C4-2B (cell line): ENCODE data around the gene VWC2L.

Source experiments
- H3K27ac ChIP-seq: fragments of 450-650 bp; 2 replicates; pipeline ENCODE4 v1.5.1; 2017
- ZFX ChIP-seq: fragments of 450-650 bp; IDR thresholded peaks from 2 replicates; pipeline ENCODE4 v1.6.1; 2017
- TF ChIP-seq, protein P1 (sequence below): fragments of 450-650 bp; conservative IDR thresholded peaks from 2 replicates; pipeline ENCODE4 v1.5.1; 2017; ENCODE audit warnings: mild to moderate bottlenecking

Gene VWC2L

DNA sequence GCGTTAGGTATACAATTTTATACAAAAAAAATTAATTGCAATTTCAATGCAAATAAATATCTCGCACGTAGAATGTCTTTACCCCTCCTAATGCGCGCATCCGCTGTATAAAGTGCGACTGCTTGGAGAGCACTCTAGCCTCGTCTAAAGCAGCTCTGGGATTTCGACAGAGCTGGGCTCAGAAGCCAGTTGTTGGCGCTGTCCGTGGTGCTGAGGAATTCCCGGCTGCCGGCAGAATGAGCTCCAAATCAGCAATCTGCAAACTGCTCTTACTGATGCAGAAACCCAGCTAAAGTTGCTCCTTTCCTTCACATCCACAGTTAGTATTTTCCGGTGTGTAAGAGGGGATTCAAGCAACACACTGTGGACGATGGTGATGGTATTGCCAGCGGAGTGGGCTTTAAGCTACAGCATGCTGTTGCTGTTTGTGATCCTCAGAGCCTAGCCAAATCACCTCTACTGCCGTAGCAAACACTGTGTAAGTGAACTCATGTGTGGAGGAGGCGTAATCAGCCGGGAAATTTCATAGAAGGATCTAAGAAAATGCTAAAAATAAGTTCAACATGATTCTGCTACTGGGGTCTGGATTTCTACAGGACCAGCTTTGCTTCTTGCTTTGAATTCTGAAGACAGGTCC is at the start of gene VWC2L:
VWC2L (plus strand) TSS at position 137 of the 637 bp plus-strand sequence. CDS start 3,140 bp downstream, outside the sequence.
- TF ChIP-seq ZFX, result no peak
- TF ChIP-seq, protein P1, sequence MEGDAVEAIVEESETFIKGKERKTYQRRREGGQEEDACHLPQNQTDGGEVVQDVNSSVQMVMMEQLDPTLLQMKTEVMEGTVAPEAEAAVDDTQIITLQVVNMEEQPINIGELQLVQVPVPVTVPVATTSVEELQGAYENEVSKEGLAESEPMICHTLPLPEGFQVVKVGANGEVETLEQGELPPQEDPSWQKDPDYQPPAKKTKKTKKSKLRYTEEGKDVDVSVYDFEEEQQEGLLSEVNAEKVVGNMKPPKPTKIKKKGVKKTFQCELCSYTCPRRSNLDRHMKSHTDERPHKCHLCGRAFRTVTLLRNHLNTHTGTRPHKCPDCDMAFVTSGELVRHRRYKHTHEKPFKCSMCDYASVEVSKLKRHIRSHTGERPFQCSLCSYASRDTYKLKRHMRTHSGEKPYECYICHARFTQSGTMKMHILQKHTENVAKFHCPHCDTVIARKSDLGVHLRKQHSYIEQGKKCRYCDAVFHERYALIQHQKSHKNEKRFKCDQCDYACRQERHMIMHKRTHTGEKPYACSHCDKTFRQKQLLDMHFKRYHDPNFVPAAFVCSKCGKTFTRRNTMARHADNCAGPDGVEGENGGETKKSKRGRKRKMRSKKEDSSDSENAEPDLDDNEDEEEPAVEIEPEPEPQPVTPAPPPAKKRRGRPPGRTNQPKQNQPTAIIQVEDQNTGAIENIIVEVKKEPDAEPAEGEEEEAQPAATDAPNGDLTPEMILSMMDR, result no peak
- H3K27ac ChIP-seq, result no peak within 1 kb of the TSS

DNA sequence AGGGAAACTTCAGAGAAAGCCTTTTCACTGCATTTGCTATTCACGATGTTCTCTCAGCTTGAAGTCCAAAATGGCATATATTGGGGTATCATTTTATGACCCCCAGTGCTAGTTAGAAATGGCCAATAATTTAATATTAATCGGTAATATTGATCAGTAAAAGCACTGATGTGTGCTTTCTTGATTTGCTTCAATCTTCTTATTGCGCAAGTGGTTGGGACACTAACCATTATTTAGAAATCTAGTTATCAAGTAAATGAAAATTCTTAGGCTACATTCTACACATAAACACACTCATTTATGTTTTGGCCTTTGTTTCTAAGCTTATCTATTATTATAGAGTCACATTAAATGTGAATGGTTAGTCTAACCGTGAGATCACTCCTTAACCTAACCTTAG is 49.7 kb upstream of the VWC2L start:
- no peak overlapping the region for H3K27ac ChIP-seq
- TF ChIP-seq ZFX, result no peak
- TF ChIP-seq, protein P1, result no peak

DNA sequence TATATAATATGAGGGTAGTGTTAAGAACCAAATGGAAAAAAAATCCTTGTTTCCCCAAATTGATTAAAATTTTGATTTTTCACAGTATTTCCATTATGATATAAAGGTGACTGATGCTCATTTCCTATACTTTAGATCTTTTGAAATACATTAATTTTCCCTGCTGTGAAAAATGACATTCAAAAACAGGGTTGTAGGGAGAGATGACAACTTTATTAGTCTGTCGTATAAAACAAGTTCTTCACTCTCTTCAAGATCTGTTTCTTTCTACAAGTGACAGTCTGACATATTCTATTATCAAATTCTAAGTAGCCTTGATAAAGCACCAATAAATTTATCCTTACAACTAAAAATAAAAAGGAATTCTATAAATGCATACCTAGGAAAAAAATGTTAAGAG is 45.3 kb upstream of the VWC2L start:
- TF ChIP-seq, protein P1, result no peak
- TF ChIP-seq ZFX, result no peak
- H3K27ac ChIP-seq, result no peak overlapping the region

DNA sequence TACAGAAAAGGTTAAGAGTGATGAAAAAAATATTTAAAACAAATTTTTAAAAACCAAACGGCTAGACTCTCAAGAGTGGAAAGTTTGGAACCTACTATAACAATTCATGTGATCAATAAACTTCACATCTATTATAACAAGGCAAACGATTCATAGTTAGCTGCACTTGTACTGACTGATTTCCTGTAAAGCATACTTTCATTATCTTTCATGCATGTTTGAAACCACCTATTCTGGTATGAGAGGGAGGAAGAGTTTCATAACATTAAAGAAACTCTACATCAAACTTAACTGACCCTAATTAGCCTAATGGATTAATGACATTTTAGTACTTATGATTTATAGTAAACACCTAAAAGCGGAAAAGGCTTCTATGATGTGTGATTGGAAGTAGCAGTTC is 43.7 kb upstream of the VWC2L start:
- no peak overlapping the region for H3K27ac ChIP-seq
- TF ChIP-seq, protein P1, result no peak
- TF ChIP-seq ZFX, result no peak

DNA sequence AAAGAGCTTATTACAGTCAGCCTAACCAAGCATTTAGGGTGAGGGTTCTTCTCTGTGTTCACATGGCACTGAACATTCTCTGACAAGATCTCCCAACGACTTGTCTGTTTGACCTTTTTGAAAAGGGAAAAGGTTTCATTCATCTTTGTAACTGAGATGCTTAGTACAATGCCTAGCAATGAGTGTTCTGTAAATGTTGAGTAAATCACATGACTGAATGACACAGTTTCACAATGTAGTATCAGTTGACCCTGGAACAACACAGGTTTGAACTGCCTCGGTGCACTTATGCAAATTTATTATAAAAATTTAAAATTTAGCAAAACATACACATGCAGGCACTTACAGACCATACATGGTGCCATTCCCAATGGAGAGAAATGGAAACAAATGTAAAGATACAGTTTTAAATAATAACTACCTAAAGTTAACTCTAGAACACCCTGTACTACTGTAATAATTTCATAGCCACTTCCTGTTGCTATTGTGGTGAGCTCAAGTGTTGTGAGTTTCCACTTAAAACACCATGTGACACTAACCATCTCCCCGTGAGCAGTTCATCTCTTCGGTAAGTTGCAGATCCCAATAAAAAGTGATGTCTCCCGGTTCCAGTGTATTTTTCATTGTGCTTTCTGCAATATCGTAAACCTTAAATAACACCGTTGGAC is 34.1 kb upstream of the VWC2L start:
- H3K27ac ChIP-seq, result no peak overlapping the region; the same call in 1 of the 2 replicates
- no peak for TF ChIP-seq ZFX
- TF ChIP-seq, protein P1, result no peak

DNA sequence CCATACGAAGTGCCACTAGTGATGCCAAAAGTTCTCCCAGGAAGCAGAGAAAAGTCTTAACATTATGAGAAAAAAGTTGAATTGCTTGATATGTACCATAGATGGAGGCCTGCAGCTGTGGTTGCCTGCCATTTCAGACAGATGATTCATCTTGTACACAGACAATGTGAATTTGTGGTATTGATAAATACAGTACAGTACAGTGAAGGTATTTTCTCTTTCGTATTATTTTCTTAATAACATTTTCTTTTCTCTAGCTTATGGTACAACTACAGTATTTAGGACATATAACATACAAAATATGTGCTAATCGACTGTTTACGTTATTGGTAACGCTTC is 33.6 kb upstream of the VWC2L start:
- TF ChIP-seq ZFX, result no peak
- TF ChIP-seq, protein P1, result no peak

DNA sequence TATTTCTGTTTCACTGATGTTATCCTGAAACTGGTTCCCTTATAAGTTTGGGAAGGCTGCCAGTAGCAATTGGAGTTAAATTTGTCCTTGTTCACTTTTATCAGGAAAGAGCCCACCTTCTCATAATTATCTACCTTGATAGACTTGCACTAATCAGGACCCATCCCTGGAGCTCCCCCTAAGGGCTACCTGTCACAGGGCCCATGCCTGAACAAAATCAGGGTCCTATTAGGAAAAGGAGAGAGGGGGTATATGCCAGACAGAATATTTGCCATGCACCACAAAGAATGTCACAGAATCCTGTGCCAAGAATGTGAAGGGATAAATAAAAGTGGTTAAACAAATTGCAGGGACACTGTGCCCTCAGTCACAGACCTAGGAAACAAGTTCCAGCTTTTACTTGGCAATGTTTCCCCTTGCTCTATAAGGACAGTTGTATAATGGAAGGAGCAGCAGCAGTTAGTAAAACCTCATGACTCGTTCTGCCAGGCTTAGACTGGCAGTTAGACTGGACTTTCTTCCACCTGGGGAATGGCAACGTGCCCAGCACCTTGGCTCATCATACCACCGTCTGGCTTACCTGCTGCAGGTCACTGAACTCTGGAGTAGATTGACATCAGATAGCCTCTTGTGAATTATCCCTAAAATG is 32.3 kb upstream of the VWC2L start:
- TF ChIP-seq ZFX, result no peak
- TF ChIP-seq, protein P1, result peak; percentile 28
- peak overlapping the region; percentile 83; the same call in 1 of the 2 replicates for H3K27ac ChIP-seq

More for the DNA sequence above, 33.6 kb upstream of the VWC2L start:
- H3K27ac ChIP-seq, result peak overlapping the region; percentile 83; the same call in 1 of the 2 replicates
